ENCODE measurements around the gene PSMC2.

- TF ChIP-seq EZH2 (IDR thresholded peaks at IDR 0.05; ENCODE audit: borderline replicate concordance, insufficient read depth, low read depth, low read length, poor library complexity, severe bottlenecking) (no peak), CTCF (IDR thresholded peaks at IDR 0.05) (no peak)
Measured at GRCh38 chr7:103343758-103344452, 3.5 kb upstream of the PSMC2 start.
